K562 (cell line): Measurements from ENCODE around the gene PPY.

Experiments used
- ELF2 ChIP-seq: fragments of 250-450 bp; sonication (Bioruptor Pico); IDR thresholded peaks from 2 replicates; pipeline ENCODE4 v1.5.0; 2021; ENCODE audit warnings: mild to moderate bottlenecking
- EP300 ChIP-seq: IDR thresholded peaks from 2 replicates; pipeline ENCODE4 v1.6.1; 2012; ENCODE audit warnings: low read length, improper control_type of control experiment
- FOS ChIP-seq: IDR thresholded peaks from 3 replicates; pipeline ENCODE4 v1.6.1; 2011; ENCODE audit not compliant: insufficient read length; ENCODE audit errors: extremely low read depth
- FOXP1 ChIP-seq: sonication (generic); formaldehyde crosslinking; IDR thresholded peaks from 2 replicates; pipeline ENCODE4 v1.8.0; 2022; ENCODE audit warnings: mild to moderate bottlenecking, missing genetic modification reagents
- POLR2A ChIP-seq: fragments of 450-650 bp; conservative IDR thresholded peaks from 2 replicates; pipeline ENCODE4 v1.6.1; 2016
- RCOR1 ChIP-seq, 2 experiments: IDR thresholded peaks; 2 replicates each; pipeline ENCODE4 v1.6.1; 2012; ENCODE audit warnings: low read depth in 2 of 2, low read length in 2 of 2, borderline replicate concordance in 1 of 2, improper control_type of control experiment in 1 of 2
- SMAD3 ChIP-seq: fragments of 450-650 bp; formaldehyde crosslinking; conservative IDR thresholded peaks from 2 replicates; pipeline ENCODE4 v1.4.0; 2020; ENCODE audit warnings: mild to moderate bottlenecking
- SNIP1 ChIP-seq: fragments of 450-650 bp; IDR thresholded peaks from 2 replicates; pipeline ENCODE4 v1.7.1; 2017; ENCODE audit warnings: low read depth, mild to moderate bottlenecking
- XRCC3 ChIP-seq: fragments of 450-650 bp; IDR thresholded peaks from 2 replicates; pipeline ENCODE4 v1.6.1; 2017; ENCODE audit warnings: mild to moderate bottlenecking, moderate library complexity
- ZNF217 ChIP-seq: sonication (generic); formaldehyde crosslinking; IDR thresholded peaks from 2 replicates; pipeline ENCODE4 v1.8.0; 2022; ENCODE audit warnings: mild to moderate bottlenecking, missing genetic modification reagents
- ZNF253 ChIP-seq: fragments of 250-450 bp; sonication (Bioruptor Pico); conservative IDR thresholded peaks from 2 replicates; pipeline ENCODE4 v1.6.1; 2021; ENCODE audit warnings: mild to moderate bottlenecking
- TF ChIP-seq, protein P1 (sequence below): sonication (generic); formaldehyde crosslinking; IDR thresholded peaks from 2 replicates; pipeline ENCODE4 v1.8.0; 2022; ENCODE audit warnings: mild to moderate bottlenecking, missing genetic modification reagents, borderline replicate concordance
- TF ChIP-seq, protein P2 (sequence below), 3 experiments: IDR thresholded peaks in 2 of 3; conservative IDR thresholded peaks in 1 of 3; 2 replicates each; pipeline ENCODE4 v1.5.1; 2011 to 2012; ENCODE audit warnings: low read length in 3 of 3, mild to moderate bottlenecking in 3 of 3, control low read depth in 2 of 3, improper control_type of control experiment in 1 of 3, inconsistent platforms in 1 of 3, low read depth in 1 of 3, mixed read lengths in 1 of 3, moderate library complexity in 1 of 3; ENCODE audit not compliant: insufficient read depth in 2 of 3
- TF ChIP-seq, protein P3 (sequence below): sonication (generic); formaldehyde crosslinking; IDR thresholded peaks from 2 replicates; pipeline ENCODE4 v1.8.0; 2023; ENCODE audit warnings: mild to moderate bottlenecking, missing genetic modification reagents

DNA sequence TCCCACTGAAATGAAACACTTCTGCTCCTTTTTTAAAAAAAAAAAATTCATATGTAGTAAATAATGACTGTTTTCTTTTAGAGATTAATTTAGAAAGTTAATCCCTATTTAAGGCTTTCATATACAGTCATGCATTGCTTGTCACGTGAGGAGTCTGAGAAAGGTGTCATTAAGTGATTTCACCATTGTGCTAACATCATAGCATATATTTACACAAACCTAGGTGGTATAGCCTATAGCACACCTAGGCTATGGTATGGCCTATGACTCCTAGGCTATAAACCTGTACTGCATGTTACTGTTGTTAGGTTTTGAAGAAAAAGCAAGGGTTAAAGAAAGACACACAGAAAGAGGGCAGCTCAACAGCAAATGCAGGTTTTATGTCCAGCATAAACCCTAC is 13.7 kb downstream of the PPY start:
- TF ChIP-seq FOXP1 (CRISPR knock-in tag) (no peak), FOS (no peak), ELF2 (no peak), ZNF253 (no peak), EP300 (no peak), SMAD3 (CRISPR knock-in tag) (no peak), XRCC3 (no peak), RCOR1 (IDR thresholded peaks at IDR 0.05; ENCODE audit: borderline replicate concordance in 1 of 2, low read depth in 2 of 2, low read length in 2 of 2) (no peak), POLR2A (no peak), SNIP1 (no peak), ZNF217 (CRISPR knock-in tag) (no peak)
- TF ChIP-seq, protein P1, sequence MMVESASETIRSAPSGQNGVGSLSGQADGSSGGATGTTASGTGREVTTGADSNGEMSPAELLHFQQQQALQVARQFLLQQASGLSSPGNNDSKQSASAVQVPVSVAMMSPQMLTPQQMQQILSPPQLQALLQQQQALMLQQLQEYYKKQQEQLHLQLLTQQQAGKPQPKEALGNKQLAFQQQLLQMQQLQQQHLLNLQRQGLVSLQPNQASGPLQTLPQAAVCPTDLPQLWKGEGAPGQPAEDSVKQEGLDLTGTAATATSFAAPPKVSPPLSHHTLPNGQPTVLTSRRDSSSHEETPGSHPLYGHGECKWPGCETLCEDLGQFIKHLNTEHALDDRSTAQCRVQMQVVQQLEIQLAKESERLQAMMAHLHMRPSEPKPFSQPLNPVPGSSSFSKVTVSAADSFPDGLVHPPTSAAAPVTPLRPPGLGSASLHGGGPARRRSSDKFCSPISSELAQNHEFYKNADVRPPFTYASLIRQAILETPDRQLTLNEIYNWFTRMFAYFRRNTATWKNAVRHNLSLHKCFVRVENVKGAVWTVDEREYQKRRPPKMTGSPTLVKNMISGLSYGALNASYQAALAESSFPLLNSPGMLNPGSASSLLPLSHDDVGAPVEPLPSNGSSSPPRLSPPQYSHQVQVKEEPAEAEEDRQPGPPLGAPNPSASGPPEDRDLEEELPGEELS (CRISPR knock-in tag) = no peak
- TF ChIP-seq, protein P2, sequence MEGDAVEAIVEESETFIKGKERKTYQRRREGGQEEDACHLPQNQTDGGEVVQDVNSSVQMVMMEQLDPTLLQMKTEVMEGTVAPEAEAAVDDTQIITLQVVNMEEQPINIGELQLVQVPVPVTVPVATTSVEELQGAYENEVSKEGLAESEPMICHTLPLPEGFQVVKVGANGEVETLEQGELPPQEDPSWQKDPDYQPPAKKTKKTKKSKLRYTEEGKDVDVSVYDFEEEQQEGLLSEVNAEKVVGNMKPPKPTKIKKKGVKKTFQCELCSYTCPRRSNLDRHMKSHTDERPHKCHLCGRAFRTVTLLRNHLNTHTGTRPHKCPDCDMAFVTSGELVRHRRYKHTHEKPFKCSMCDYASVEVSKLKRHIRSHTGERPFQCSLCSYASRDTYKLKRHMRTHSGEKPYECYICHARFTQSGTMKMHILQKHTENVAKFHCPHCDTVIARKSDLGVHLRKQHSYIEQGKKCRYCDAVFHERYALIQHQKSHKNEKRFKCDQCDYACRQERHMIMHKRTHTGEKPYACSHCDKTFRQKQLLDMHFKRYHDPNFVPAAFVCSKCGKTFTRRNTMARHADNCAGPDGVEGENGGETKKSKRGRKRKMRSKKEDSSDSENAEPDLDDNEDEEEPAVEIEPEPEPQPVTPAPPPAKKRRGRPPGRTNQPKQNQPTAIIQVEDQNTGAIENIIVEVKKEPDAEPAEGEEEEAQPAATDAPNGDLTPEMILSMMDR (IDR thresholded peaks at IDR 0.05 in 2 of 3, conservative IDR thresholded peaks at IDR 0.05 in 1 of 3; ENCODE audit: insufficient read depth in 2 of 3, low read depth in 1 of 3, low read length in 3 of 3) = no peak
- TF ChIP-seq, protein P3, sequence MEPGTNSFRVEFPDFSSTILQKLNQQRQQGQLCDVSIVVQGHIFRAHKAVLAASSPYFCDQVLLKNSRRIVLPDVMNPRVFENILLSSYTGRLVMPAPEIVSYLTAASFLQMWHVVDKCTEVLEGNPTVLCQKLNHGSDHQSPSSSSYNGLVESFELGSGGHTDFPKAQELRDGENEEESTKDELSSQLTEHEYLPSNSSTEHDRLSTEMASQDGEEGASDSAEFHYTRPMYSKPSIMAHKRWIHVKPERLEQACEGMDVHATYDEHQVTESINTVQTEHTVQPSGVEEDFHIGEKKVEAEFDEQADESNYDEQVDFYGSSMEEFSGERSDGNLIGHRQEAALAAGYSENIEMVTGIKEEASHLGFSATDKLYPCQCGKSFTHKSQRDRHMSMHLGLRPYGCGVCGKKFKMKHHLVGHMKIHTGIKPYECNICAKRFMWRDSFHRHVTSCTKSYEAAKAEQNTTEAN (CRISPR knock-in tag) = no peak
